AG08395 (cell line): Measurements from ENCODE around the gene TAS2R8.
"Not testable (repeated sequence)": the region's sequence is repeated elsewhere in the genome, so short reads cannot be mapped to it uniquely, and the experiment has no call there.

Experiments used
- DNase-seq: peaks from one replicate; pipeline ENCODE4 v3.0.0; 2012; ENCODE audit warnings: mixed read lengths, low spot score

TAS2R8 gene

GRCh38 chr12:10807186-10807585, at the start of gene TAS2R8:
TSS of gene TAS2R8 (minus strand) at chr12:10807286. CDS start at chr12:10806980, 306 bp downstream.
- DNase-seq = no peak

DNA sequence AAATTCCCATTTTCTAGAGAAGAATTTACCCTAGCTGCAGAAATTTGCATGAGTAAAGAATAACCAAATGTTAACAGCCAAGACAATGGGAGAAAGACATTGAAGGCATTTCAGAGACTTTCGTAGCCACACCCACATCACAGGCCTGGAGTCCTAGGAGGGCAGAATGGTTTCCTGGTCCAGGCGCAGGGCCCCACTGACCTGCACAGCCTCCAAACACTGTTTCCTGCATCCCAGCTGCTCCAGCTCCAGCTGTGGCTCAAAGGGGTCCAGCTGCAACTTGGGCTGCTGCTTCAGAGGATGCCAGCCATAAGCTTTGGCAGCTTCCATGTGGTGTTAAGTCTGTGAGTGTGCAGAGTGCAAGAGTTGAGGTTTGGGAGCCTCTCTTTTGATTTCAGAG, 48.7 kb upstream of the TAS2R8 start:
- DNase-seq = no peak

DNA sequence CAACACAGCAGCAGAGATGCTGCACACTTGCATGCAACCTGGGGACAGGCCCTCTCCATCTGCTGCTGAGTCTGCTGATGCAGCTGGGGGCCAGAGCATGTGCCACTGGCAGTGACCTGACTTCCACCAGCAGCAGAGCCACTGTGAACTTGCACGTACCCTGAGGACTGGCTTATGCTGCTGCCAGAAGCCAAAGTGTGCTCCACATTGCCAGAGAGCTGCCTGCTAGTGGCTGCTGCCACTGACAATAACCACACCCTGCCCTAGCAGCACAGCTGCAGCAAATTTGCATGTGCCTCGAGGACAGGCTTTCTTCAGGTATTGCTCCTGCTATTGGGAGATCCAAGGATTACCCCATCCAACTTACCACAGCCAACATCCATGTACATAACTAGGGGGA, 46.7 kb upstream of the TAS2R8 start:
- no peak for DNase-seq

- DNase-seq = no peak
These were observed 44.3 kb upstream of the TAS2R8 start for GRCh38 chr12:10851243-10851858.

- no peak for DNase-seq
These were observed 42.4 kb upstream of the TAS2R8 start, which contains the start of gene PRR4 for GRCh38 chr12:10849425-10849878. TSS of gene PRR4 (minus strand) at chr12:10849475. CDS start at chr12:10849437, 38 bp downstream.

DNA sequence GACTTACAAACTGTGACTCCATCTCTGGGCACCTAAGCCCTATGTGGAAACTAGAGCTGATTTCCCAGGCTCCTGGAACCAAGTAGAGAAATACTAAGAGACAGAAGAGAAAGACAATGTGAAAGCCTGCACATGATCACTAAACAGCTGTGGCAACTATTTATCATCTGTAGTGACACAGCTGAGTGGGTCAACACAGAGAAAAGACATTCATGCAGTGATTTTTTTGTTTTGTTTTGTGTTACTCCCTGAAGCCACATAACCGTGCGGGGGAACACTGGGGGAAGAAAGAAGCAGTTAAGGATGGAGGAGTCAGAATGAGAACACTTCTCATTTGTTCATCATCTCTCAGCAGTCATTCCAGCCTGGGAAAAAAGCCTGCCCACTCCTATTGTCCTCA, 40.7 kb upstream of the TAS2R8 start:
- DNase-seq = no peak

DNA sequence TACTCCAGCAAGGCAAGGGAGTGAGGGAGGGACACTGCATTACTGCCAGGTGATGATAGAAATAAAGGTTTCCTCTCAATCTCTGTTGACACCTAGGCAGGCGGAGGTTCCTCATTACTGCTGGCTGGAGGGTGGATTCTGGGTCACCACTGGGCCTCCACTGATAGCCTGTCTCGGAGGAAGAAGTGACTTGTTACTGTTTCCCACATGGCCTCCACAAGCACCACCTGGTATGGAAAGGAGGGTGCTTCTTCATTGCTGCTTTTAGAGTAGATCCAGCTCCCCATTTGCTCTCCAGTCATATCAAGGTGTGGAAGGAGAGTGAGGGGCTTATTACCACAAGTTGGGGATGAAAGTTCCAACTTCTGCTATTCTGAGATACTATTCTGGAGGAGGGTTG, 35.8 kb upstream of the TAS2R8 start:
- DNase-seq = no peak

- no peak for DNase-seq
These were observed 31.4 kb upstream of the TAS2R8 start for GRCh38 chr12:10838461-10838860.

GRCh38 chr12:10829994-10830393, 22.9 kb upstream of the TAS2R8 start:
- DNase-seq = no peak

GRCh38 chr12:10826258-10826657, 19.2 kb upstream of the TAS2R8 start, which contains the start of gene TAS2R10:
TSS of gene TAS2R10 (minus strand) at chr12:10826358. CDS start at chr12:10826269, 89 bp downstream.
- DNase-seq = no peak

GRCh38 chr12:10824957-10825356, 17.9 kb upstream of the TAS2R8 start:
- DNase-seq = no peak

DNA sequence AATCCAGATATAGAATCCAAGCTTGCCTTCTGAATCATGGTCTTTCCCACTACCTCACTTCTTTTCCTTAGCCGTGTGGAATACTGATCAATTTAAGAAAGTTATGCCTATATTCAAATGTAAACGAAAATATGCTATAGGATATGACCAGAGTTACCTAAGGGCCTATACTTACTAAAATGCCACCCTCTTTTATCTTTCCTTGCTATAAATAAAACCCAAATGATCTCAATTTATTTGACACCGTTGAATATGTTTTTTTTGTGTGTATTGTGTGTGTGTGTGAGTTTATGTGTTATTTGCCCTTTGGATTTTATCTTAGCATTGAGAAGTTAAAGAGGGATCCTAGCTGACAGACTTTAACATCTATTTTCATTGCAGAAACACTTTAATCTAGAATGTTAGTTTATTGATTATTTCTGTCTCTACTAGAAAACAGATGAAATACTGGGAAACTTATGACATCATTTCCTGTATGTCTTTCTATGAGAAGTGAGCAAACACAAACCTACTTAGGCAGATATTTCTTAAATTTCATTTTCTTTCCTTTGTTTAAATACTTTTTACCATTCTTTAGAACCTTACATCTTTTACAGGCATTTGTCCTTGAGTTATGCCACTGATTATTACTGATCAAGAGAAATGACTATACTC, 4.9 kb upstream of the TAS2R8 start:
- DNase-seq = no peak

- no peak for DNase-seq
These were observed 3.0 kb upstream of the TAS2R8 start, which contains the start of gene TAS2R9 for GRCh38 chr12:10810068-10810467. TSS of gene TAS2R9 (minus strand) at chr12:10810168. CDS start at chr12:10810075, 93 bp downstream.

GRCh38 chr12:10802587-10802986, 4.5 kb downstream of the TAS2R8 start, which contains the start of gene TAS2R7:
TSS of gene TAS2R7 (minus strand) at chr12:10802627. CDS start at chr12:10802570, 57 bp downstream.
- DNase-seq = no peak

GRCh38 chr12:10801741-10802140, 5.3 kb downstream of the TAS2R8 start:
- no peak for DNase-seq

DNA sequence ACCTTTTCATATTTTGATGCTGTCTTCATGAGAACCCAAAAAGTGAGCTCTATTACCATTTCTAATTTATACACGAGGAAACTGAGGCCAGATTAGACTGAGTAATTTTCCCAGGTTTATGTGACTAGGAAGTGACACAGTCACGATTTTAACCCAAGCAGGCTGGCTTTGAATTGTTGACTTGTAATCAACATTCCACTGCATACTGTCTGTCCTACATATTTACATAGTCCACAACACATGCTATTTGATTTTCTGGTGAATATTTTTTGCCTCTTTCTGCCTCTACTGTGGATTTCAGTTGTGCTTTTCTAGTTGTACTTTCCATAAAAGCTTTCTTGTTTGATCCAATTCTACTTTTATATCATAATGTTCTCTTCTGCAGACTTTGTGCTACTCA, 12.9 kb downstream of the TAS2R8 start:
- no peak for DNase-seq

DNA sequence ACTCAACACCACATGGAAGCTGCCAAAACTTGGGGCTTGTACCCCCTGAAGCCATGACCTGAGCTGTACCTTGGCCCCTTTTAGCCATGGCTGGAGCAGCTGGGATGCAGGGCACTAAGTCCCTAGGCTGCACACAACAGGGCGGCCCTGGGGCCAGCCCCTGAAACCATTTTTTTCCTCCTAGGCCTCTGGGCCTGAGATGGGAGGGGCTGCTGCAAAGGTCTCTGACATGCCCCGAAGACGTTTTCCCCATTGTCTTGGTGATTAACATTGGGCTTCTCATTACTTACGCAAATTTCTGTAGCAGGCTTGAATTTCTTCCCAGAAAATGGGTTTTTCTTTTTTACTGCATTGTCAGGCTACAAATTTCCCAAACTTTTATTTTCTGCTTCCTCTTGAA, 15.3 kb downstream of the TAS2R8 start:
- DNase-seq = not testable (repeated sequence)

GRCh38 chr12:10783252-10783651, 23.8 kb downstream of the TAS2R8 start:
- no peak for DNase-seq

- DNase-seq = no peak
These were observed 28.0 kb downstream of the TAS2R8 start for GRCh38 chr12:10779103-10779502.

GRCh38 chr12:10771132-10771733, 35.9 kb downstream of the TAS2R8 start:
- peak; percentile 48 for DNase-seq

GRCh38 chr12:10759657-10760056, 47.4 kb downstream of the TAS2R8 start:
- DNase-seq = no peak

- no peak for DNase-seq
These were observed 50.9 kb downstream of the TAS2R8 start for GRCh38 chr12:10756194-10756593.
